ENCODE measurements around the gene SRP19. TPM values are rescaled to one million over a fixed set of nuclear protein-coding genes. Genes with fewer than 3 reads are reported as not detected.

Gene SRP19
- total and polyA plus RNA-seq, 2 experiments from 2014 or later, result 66.6 to 158 TPM

DNA sequence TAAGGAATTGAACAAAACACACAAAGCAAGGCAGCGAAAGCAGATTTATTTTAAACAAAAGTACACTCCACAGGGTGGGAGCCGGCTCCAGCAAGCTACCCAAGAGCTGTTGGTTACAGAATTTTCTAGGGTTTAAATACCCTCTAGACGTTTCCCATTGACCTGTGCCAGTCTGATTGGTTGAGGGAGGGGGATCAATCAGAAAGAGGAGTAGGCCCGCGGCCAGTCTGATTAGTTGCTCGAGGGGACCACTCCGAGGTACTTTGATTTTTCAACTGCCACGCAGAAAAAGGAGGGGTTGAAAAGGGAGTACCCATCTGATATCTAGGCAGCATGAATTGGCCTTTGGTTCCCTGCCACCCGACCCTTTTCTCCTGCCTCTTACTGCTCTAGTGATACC is 998 bp downstream of the SRP19 start:
- Histone ChIP-seq H3K27me3 (replicated peaks; ENCODE audit: insufficient read depth) (no peaks in the 10 kb centered on the region), H3K9ac (peak overlapping the region; percentile 97), H3K9me3 (ENCODE audit: low read depth) (no peaks in the 10 kb centered on the region), H3K36me3 (ENCODE audit: low read depth) (peaks cover 33% of the 10 kb centered on the region), H3K4me3 (peak overlapping the region; percentile 99), H3K4me1 (ENCODE audit: insufficient read depth) (peaks cover 27% of the 10 kb centered on the region), H3K27ac (peak overlapping the region; percentile 80), H3K79me2 (ENCODE audit: insufficient read depth) (peaks cover 65% of the 10 kb centered on the region), H3F3A (ENCODE audit: insufficient read depth) (no peaks in the 10 kb centered on the region), H3K4me2 (ENCODE audit: unreplicated experiment) (peak overlapping the region; percentile 100), H4K20me1 (ENCODE audit: insufficient read depth) (no peaks in the 10 kb centered on the region), H2AFZ (peak overlapping the region; percentile 96), H3K9me2 (ENCODE audit: insufficient read depth) (no peaks in the 10 kb centered on the region)
- WGBS, 2 experiments (ENCODE audit: low coverage in 1 of 2, low lambda C conversion rate in 2 of 2, missing lambda C conversion rate in 2 of 2), result 47 to 48% methylated on average over 9 of the region's 9 CpGs
- in situ Hi-C loops (cut with MboI), result no loop called here
- TF ChIP-seq EZH2 (IDR thresholded peaks at IDR 0.05; ENCODE audit: insufficient read depth, poor library complexity, severe bottlenecking) (no peak), EZH2phosphoT487 (IDR thresholded peaks at IDR 0.05; ENCODE audit: insufficient read depth, low read depth) (no peak)
- DNase-seq, result peak; percentile 12

GRCh38 chr5:112863549-112863948 is 2.5 kb downstream of the SRP19 start:
- Histone ChIP-seq H3K9ac (peak overlapping the region; percentile 97; the same call in 1 of the 2 replicates), H3K4me3 (no peak overlapping the region), H3K9me3 (ENCODE audit: low read depth) (no peaks in the 10 kb centered on the region), H3K4me2 (ENCODE audit: unreplicated experiment) (no peak overlapping the region), H3K27me3 (replicated peaks; ENCODE audit: insufficient read depth) (no peaks in the 10 kb centered on the region), H3F3A (ENCODE audit: insufficient read depth) (0 out of 2 replicates have a peak, but pooled peaks cover 5% of the 10 kb centered on the region), H4K20me1 (ENCODE audit: insufficient read depth) (no peaks in the 10 kb centered on the region), H3K36me3 (ENCODE audit: low read depth) (peaks cover 48% of the 10 kb centered on the region), H3K79me2 (ENCODE audit: insufficient read depth) (peaks cover 80% of the 10 kb centered on the region), H2AFZ (no peak overlapping the region), H3K9me2 (ENCODE audit: insufficient read depth) (no peaks in the 10 kb centered on the region), H3K4me1 (ENCODE audit: insufficient read depth) (peaks cover 23% of the 10 kb centered on the region), H3K27ac (no peak overlapping the region)
- WGBS, 2 experiments (ENCODE audit: low coverage in 1 of 2, low lambda C conversion rate in 2 of 2, missing lambda C conversion rate in 2 of 2), result 97 to 100% methylated on average over 4 of the region's 4 CpGs
- DNase-seq, result no peak
- in situ Hi-C loops (cut with MboI), result no loop called here
- no peak for TF ChIP-seq EZH2 (IDR thresholded peaks at IDR 0.05; ENCODE audit: insufficient read depth, poor library complexity, severe bottlenecking)
- no peak for TF ChIP-seq EZH2phosphoT487 (IDR thresholded peaks at IDR 0.05; ENCODE audit: insufficient read depth, low read depth)

GRCh38 chr5:112865128-112865527 is 4.0 kb downstream of the SRP19 start:
- in situ Hi-C loops (cut with MboI), result no loop called here
- peaks cover 91% of the 10 kb centered on the region for H3K79me2 ChIP-seq (ENCODE audit: insufficient read depth)
- 83% methylated on average over 3 of the region's 3 CpGs for WGBS, 2 experiments (ENCODE audit: low coverage in 1 of 2, low lambda C conversion rate in 2 of 2, missing lambda C conversion rate in 2 of 2)

DNA sequence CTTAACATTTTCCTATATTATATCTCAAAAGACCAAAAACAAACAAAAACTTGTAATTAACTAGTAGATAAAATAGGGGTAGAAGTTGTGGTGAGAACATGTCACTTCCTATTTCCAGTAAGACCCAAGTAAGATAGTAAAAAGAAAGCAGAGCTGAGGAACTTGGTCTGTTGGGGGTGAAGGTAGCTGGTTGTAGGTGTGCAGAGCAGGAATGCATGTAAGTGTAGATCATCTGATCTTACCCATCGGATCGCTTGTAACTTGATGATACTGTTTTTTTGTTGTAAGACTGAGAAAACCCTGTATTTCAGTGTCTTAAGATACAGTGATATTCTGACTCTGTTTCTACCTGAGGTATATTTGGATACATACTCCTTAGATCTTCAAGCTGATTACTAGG is 5.7 kb downstream of the SRP19 start:
- H3K4me1 ChIP-seq (ENCODE audit: insufficient read depth), result peaks cover 19% of the 10 kb centered on the region
- in situ Hi-C loops (cut with MboI), result no loop called here
- H3K9ac ChIP-seq, result no peak overlapping the region
- H3K4me3 ChIP-seq, result no peak overlapping the region
- H3K9me2 ChIP-seq (ENCODE audit: insufficient read depth), result no peaks in the 10 kb centered on the region
- no peaks in the 10 kb centered on the region for H3K27me3 ChIP-seq (replicated peaks; ENCODE audit: insufficient read depth)
- no peak for TF ChIP-seq EZH2phosphoT487 (IDR thresholded peaks at IDR 0.05; ENCODE audit: insufficient read depth, low read depth)
- TF ChIP-seq EZH2 (IDR thresholded peaks at IDR 0.05; ENCODE audit: insufficient read depth, poor library complexity, severe bottlenecking), result no peak
- no peak for DNase-seq
- H3K79me2 ChIP-seq (ENCODE audit: insufficient read depth), result peaks cover 90% of the 10 kb centered on the region
- no peaks in the 10 kb centered on the region for H3K9me3 ChIP-seq (ENCODE audit: low read depth)
- H3K27ac ChIP-seq, result no peak overlapping the region
- H3F3A ChIP-seq (ENCODE audit: insufficient read depth), result 0 out of 2 replicates have a peak, but pooled peaks cover 17% of the 10 kb centered on the region
- peaks cover 69% of the 10 kb centered on the region for H3K36me3 ChIP-seq (ENCODE audit: low read depth)
- WGBS, 2 experiments (ENCODE audit: low coverage in 1 of 2, low lambda C conversion rate in 2 of 2, missing lambda C conversion rate in 2 of 2), result 97 to 98% methylated on average over 2 of the region's 2 CpGs
- H2AFZ ChIP-seq, result no peak overlapping the region
- no peaks in the 10 kb centered on the region for H4K20me1 ChIP-seq (ENCODE audit: insufficient read depth)
- no peak overlapping the region for H3K4me2 ChIP-seq (ENCODE audit: unreplicated experiment)

More at GRCh38 chr5:112865128-112865527, 4.0 kb downstream of the SRP19 start:
- H3K9me3 ChIP-seq (ENCODE audit: low read depth), result no peaks in the 10 kb centered on the region
- no peak overlapping the region for H3K4me3 ChIP-seq
- no peaks in the 10 kb centered on the region for H3K9me2 ChIP-seq (ENCODE audit: insufficient read depth)
- no peak overlapping the region for H2AFZ ChIP-seq
- H3K36me3 ChIP-seq (ENCODE audit: low read depth), result peaks cover 59% of the 10 kb centered on the region
- H4K20me1 ChIP-seq (ENCODE audit: insufficient read depth), result no peaks in the 10 kb centered on the region
- DNase-seq, result no peak
- no peak overlapping the region for H3K27ac ChIP-seq
- peaks cover 23% of the 10 kb centered on the region for H3K4me1 ChIP-seq (ENCODE audit: insufficient read depth)
- no peak overlapping the region for H3K4me2 ChIP-seq (ENCODE audit: unreplicated experiment)
- TF ChIP-seq EZH2 (IDR thresholded peaks at IDR 0.05; ENCODE audit: insufficient read depth, poor library complexity, severe bottlenecking) (no peak), EZH2phosphoT487 (IDR thresholded peaks at IDR 0.05; ENCODE audit: insufficient read depth, low read depth) (no peak)
- no peaks in the 10 kb centered on the region for H3K27me3 ChIP-seq (replicated peaks; ENCODE audit: insufficient read depth)
- 0 out of 2 replicates have a peak, but pooled peaks cover 7% of the 10 kb centered on the region for H3F3A ChIP-seq (ENCODE audit: insufficient read depth)
- no peak overlapping the region for H3K9ac ChIP-seq
